ENCODE results near the gene HIF1A.
A peak's percentile ranks its signal among the peaks of the same experiment; 100 is the strongest.

The HIF1A gene

GRCh38 chr14:61768240-61768639, 72.9 kb downstream of the HIF1A start:
- DNase-seq (ENCODE audit: low read depth): no peak
- no peak overlapping the region for H3K4me3 ChIP-seq (ENCODE audit: low read depth, low read length)
- no peak for TF ChIP-seq CTCF (IDR thresholded peaks at IDR 0.05; ENCODE audit: low read depth, low read length, missing control alignments)

GRCh38 chr14:61769893-61770292, 74.6 kb downstream of the HIF1A start:
- no peak for DNase-seq (ENCODE audit: low read depth)
- H3K4me3 ChIP-seq (ENCODE audit: low read depth, low read length): no peak overlapping the region
- no peak for TF ChIP-seq CTCF (IDR thresholded peaks at IDR 0.05; ENCODE audit: low read depth, low read length, missing control alignments)

- no peak for TF ChIP-seq CTCF (IDR thresholded peaks at IDR 0.05; ENCODE audit: low read depth, low read length, missing control alignments)
- DNase-seq (ENCODE audit: low read depth): no peak
- H3K4me3 ChIP-seq (ENCODE audit: low read depth, low read length): no peak overlapping the region
These were observed 79.5 kb downstream of the HIF1A start for GRCh38 chr14:61774861-61775260.

- H3K4me3 ChIP-seq (ENCODE audit: low read depth, low read length): no peak overlapping the region
- TF ChIP-seq CTCF (IDR thresholded peaks at IDR 0.05; ENCODE audit: low read depth, low read length, missing control alignments): no peak
- peak; percentile 19 for DNase-seq (ENCODE audit: low read depth)
These were observed 84.8 kb downstream of the HIF1A start for GRCh38 chr14:61780125-61780524.

GRCh38 chr14:61797309-61797708, 102.0 kb downstream of the HIF1A start:
- DNase-seq (ENCODE audit: low read depth): no peak
- TF ChIP-seq CTCF (IDR thresholded peaks at IDR 0.05; ENCODE audit: low read depth, low read length, missing control alignments): no peak
- H3K4me3 ChIP-seq (ENCODE audit: low read depth, low read length): no peak overlapping the region

Measured in GM12864 (cell line).